HepG2 (cell line): ENCODE results near the gene UBP1. TPM values are rescaled to one million over a fixed set of nuclear protein-coding genes. Genes with fewer than 3 reads are reported as not detected.

ENCODE experiments used
- EHMT2 ChIP-seq: fragments of 200-600 bp; sonication (generic); IDR thresholded peaks from 2 replicates; pipeline ENCODE4 v1.7.0; 2017; ENCODE audit warnings: antibody characterized with exemption, low read depth, low read length, borderline replicate concordance
- FOXM1 ChIP-seq: sonication (generic); formaldehyde crosslinking; IDR thresholded peaks from 2 replicates; pipeline ENCODE4 v1.5.0; 2020; ENCODE audit warnings: missing genetic modification reagents
- GABPB1 ChIP-seq: IDR thresholded peaks from 2 replicates; pipeline ENCODE4 v1.6.1; 2016; ENCODE audit warnings: mild to moderate bottlenecking, missing genetic modification reagents, moderate library complexity, missing compliant biosample characterization
- ISX ChIP-seq: sonication (generic); formaldehyde crosslinking; conservative IDR thresholded peaks from 2 replicates; pipeline ENCODE4 v1.5.0; 2020; ENCODE audit warnings: missing genetic modification reagents
- JARID2 ChIP-seq: sonication (generic); formaldehyde crosslinking; IDR thresholded peaks from 2 replicates; pipeline ENCODE4 v1.8.1; 2023; ENCODE audit warnings: missing genetic modification reagents, inconsistent platforms; ENCODE audit not compliant: insufficient replicate concordance
- JUNB ChIP-seq: sonication (generic); formaldehyde crosslinking; IDR thresholded peaks from 2 replicates; pipeline ENCODE4 v1.8.0; 2022; ENCODE audit warnings: missing genetic modification reagents, mild to moderate bottlenecking, borderline replicate concordance
- KLF16 ChIP-seq, 2 experiments: sonication (generic) in 1 of 2; formaldehyde crosslinking in 1 of 2; IDR thresholded peaks; 2 replicates each; pipeline versions ENCODE4 v1.6.1 to v1.8.0; 2016 to 2023; ENCODE audit warnings: missing genetic modification reagents in 2 of 2, missing compliant biosample characterization in 1 of 2
- MAFK ChIP-seq, 2 experiments: IDR thresholded peaks in 1 of 2; conservative IDR thresholded peaks in 1 of 2; 2 replicates each; pipeline ENCODE4 v1.6.1; 2011; ENCODE audit warnings: improper control_type of control experiment in 2 of 2, low read length in 2 of 2
- MBNL3 ChIP-seq: fragments of 250-450 bp; sonication (Bioruptor Pico); conservative IDR thresholded peaks from 2 replicates; pipeline ENCODE4 v1.8.0; 2022; ENCODE audit warnings: mild to moderate bottlenecking, inconsistent platforms
- MTF2 ChIP-seq: sonication (generic); formaldehyde crosslinking; IDR thresholded peaks from 2 replicates; pipeline ENCODE4 v1.5.0; 2020; ENCODE audit warnings: missing genetic modification reagents, borderline replicate concordance
- NAIF1 ChIP-seq: sonication (generic); formaldehyde crosslinking; IDR thresholded peaks from 2 replicates; pipeline ENCODE4 v1.5.0; 2020; ENCODE audit warnings: mild to moderate bottlenecking, missing genetic modification reagents, borderline replicate concordance
- RAD21 ChIP-seq: fragments of 450-650 bp; formaldehyde crosslinking; IDR thresholded peaks from 2 replicates; pipeline ENCODE4 v1.5.0; 2020; ENCODE audit warnings: mild to moderate bottlenecking
- RARA ChIP-seq: IDR thresholded peaks from 2 replicates; pipeline ENCODE4 v1.6.1; 2016; ENCODE audit warnings: missing genetic modification reagents, missing compliant biosample characterization
- RARG ChIP-seq: sonication (generic); formaldehyde crosslinking; IDR thresholded peaks from 2 replicates; pipeline ENCODE4 v1.4.0; 2020; ENCODE audit warnings: low read depth, mild to moderate bottlenecking, missing genetic modification reagents
- SMAD9 ChIP-seq: sonication (generic); formaldehyde crosslinking; IDR thresholded peaks from 2 replicates; pipeline ENCODE4 v1.5.1; 2020; ENCODE audit warnings: mild to moderate bottlenecking, missing genetic modification reagents
- SMC3 ChIP-seq: IDR thresholded peaks from 2 replicates; pipeline ENCODE4 v1.6.1; 2011; ENCODE audit warnings: low read length, improper control_type of control experiment
- STAG1 ChIP-seq: sonication (generic); formaldehyde crosslinking; IDR thresholded peaks from 2 replicates; pipeline ENCODE4 v1.4.0; 2020; ENCODE audit warnings: missing genetic modification reagents
- SUZ12 ChIP-seq: fragments of 150-350 bp; IDR thresholded peaks from 2 replicates; pipeline ENCODE4 v1.6.1; 2014; ENCODE audit warnings: low read depth, low read length
- TBP ChIP-seq: sonication (generic); formaldehyde crosslinking; IDR thresholded peaks from 2 replicates; pipeline ENCODE4 v1.5.0; 2020; ENCODE audit warnings: missing genetic modification reagents
- TBX3 ChIP-seq: fragments of 450-650 bp; IDR thresholded peaks from 2 replicates; pipeline ENCODE4 v1.6.1; 2017; ENCODE audit warnings: antibody characterized with exemption, mild to moderate bottlenecking, inconsistent platforms, borderline replicate concordance
- ZNF235 ChIP-seq: sonication (generic); formaldehyde crosslinking; IDR thresholded peaks from 2 replicates; pipeline ENCODE4 v1.8.1; 2023; ENCODE audit warnings: mild to moderate bottlenecking, missing genetic modification reagents, borderline replicate concordance
- ZNF253 ChIP-seq: sonication (generic); formaldehyde crosslinking; IDR thresholded peaks from 2 replicates; pipeline ENCODE4 v1.8.0; 2022; ENCODE audit warnings: mild to moderate bottlenecking, missing genetic modification reagents, borderline replicate concordance
- ZNF44 ChIP-seq: sonication (generic); formaldehyde crosslinking; IDR thresholded peaks from 2 replicates; pipeline ENCODE4 v1.5.1; 2020; ENCODE audit warnings: mild to moderate bottlenecking, missing genetic modification reagents
- polyA plus RNA-seq, 8 experiments: library from polyadenylated mRNA; depleted of rRNA in 3 of 8; stranded (reverse) in 7 of 8; unstranded in 1 of 8; fragments of >200 nt; fragmentation: Illumina TruSeq in 4 of 8; extraction: Trizol in 4 of 8; gene quantifications; 2 replicates each; pipeline versions ENCODE4 v1.2.1 to v1.2.3, GENCODE V29; 2011 to 2016; ENCODE audit warnings: low read depth in 4 of 8, missing spikeins in 1 of 8, mixed read lengths in 1 of 8; ENCODE audit not compliant: insufficient read depth in 1 of 8
- total RNA-seq, 5 experiments: library from RNA; depleted of rRNA; stranded (reverse); fragments of >200 nt; fragmentation: Illumina TruSeq; extraction: Trizol; gene quantifications; 2 replicates each; pipeline ENCODE4 v1.2.3, GENCODE V29; 2016; ENCODE audit warnings: low read depth in 1 of 5
- TF ChIP-seq, protein P1 (sequence below): sonication (generic); IDR thresholded peaks from 2 replicates; pipeline ENCODE4 v1.6.1; 2016; ENCODE audit warnings: low read depth, borderline replicate concordance
- TF ChIP-seq, protein P2 (sequence below): IDR thresholded peaks from 2 replicates; pipeline ENCODE4 v1.6.1; 2016; ENCODE audit warnings: missing compliant biosample characterization, missing genetic modification reagents, borderline replicate concordance
- TF ChIP-seq, protein P3 (sequence below): sonication (generic); formaldehyde crosslinking; IDR thresholded peaks from 2 replicates; pipeline ENCODE4 v1.5.1; 2020; ENCODE audit warnings: mild to moderate bottlenecking, moderate library complexity, missing genetic modification reagents

UBP1 gene
- total and polyA plus RNA-seq, 2 of the 13 experiments (the other 11 are each of a cell fraction or from before 2014, with no cell fraction given): 48.3 to 79.9 TPM

DNA sequence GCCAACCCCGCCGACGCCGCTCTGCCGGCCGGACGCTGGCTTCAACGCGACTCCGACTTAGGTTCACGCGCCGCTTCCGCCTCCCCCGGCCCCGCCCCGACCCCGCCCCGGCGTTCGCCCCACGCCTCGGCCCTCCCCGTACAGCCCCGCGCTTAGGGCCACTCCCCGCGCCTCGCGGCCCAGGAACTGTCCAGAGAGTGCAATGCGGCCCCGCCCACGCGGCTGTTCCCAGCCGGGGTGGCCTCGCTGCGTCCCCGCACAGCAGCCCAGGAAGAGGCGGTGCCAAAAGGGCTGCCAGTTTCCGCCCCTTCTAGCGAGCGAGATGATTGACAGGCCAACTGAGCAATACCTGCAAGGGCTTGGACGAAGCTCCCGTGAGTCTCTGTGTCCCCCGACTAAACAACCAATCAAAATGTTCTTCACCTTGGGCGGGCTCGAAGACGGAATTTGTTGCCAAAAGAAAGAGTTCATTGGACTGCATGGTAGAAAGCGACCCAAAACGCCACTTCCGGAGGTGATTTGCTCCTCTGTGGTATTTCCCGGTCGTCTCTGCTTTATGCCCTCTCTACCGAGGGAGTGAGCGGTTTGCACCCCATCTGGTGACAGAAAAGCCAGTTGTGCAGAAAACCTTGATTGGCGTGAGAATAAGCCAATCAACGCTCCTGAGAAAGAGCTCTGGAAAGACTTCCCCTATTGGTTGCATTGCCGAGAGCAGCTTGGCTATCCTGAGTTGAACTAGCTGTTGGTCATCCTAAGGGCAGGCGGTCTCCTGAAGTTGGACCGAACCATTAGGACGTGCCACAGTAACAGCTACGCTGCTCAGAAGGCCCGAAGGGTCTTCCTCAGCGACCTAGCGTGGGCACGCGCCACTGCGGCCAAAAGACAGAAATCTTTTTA lies at the start of gene UBP1 (continued):
- TF ChIP-seq, protein P1, sequence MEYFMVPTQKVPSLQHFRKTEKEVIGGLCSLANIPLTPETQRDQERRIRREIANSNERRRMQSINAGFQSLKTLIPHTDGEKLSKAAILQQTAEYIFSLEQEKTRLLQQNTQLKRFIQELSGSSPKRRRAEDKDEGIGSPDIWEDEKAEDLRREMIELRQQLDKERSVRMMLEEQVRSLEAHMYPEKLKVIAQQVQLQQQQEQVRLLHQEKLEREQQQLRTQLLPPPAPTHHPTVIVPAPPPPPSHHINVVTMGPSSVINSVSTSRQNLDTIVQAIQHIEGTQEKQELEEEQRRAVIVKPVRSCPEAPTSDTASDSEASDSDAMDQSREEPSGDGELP: no peak; the same call in 1 of the 2 replicates
- TF ChIP-seq FOXM1: no peak
- no peak for TF ChIP-seq JUNB (CRISPR knock-in tag)
- TF ChIP-seq JARID2 (CRISPR knock-in tag): peak; percentile 2
- TF ChIP-seq RAD21: no peak; the same call in 1 of the 2 replicates
- TF ChIP-seq MBNL3: no peak
- TF ChIP-seq, protein P2, sequence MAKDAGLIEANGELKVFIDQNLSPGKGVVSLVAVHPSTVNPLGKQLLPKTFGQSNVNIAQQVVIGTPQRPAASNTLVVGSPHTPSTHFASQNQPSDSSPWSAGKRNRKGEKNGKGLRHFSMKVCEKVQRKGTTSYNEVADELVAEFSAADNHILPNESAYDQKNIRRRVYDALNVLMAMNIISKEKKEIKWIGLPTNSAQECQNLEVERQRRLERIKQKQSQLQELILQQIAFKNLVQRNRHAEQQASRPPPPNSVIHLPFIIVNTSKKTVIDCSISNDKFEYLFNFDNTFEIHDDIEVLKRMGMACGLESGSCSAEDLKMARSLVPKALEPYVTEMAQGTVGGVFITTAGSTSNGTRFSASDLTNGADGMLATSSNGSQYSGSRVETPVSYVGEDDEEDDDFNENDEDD (CRISPR knock-in tag): peak; percentile 74
- TF ChIP-seq TBX3: no peak
- no peak for TF ChIP-seq EHMT2
- TF ChIP-seq MAFK (conservative IDR thresholded peaks at IDR 0.05 in 1 of 2, IDR thresholded peaks at IDR 0.05 in 1 of 2; ENCODE audit: low read length in 2 of 2): peak; percentile 24 to 39; a peak in 3 of 4 replicates
- peak in 1 of 2 experiments; percentile 20; a peak in 1 of 4 replicates for TF ChIP-seq KLF16 (CRISPR knock-in tag; IDR thresholded peaks at IDR 0.05)
- peak; percentile 31; the same call in 1 of the 2 replicates for TF ChIP-seq SUZ12
- TF ChIP-seq SMC3: no peak
- TF ChIP-seq, protein P3, sequence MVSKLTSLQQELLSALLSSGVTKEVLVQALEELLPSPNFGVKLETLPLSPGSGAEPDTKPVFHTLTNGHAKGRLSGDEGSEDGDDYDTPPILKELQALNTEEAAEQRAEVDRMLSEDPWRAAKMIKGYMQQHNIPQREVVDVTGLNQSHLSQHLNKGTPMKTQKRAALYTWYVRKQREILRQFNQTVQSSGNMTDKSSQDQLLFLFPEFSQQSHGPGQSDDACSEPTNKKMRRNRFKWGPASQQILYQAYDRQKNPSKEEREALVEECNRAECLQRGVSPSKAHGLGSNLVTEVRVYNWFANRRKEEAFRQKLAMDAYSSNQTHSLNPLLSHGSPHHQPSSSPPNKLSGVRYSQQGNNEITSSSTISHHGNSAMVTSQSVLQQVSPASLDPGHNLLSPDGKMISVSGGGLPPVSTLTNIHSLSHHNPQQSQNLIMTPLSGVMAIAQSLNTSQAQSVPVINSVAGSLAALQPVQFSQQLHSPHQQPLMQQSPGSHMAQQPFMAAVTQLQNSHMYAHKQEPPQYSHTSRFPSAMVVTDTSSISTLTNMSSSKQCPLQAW: no peak; the same call in 1 of the 2 replicates
- TF ChIP-seq ZNF44 (CRISPR knock-in tag): 0 out of 2 replicates have a peak, but pooled peaks have one; percentile 9
- no peak for TF ChIP-seq ISX (CRISPR knock-in tag)
- no peak for TF ChIP-seq STAG1 (CRISPR knock-in tag)
- no peak for TF ChIP-seq SMAD9
- TF ChIP-seq ZNF235 (CRISPR knock-in tag): no peak
- 0 out of 2 replicates have a peak, but pooled peaks have one; percentile 39 for TF ChIP-seq TBP (CRISPR knock-in tag)
- TF ChIP-seq MTF2: no peak
- peak; percentile 94 for TF ChIP-seq GABPB1 (CRISPR knock-in tag)
- TF ChIP-seq NAIF1 (CRISPR knock-in tag): no peak
- TF ChIP-seq ZNF253 (CRISPR knock-in tag): peak; percentile 84; the same call in 1 of the 2 replicates
- TF ChIP-seq RARG: no peak
- peak; percentile 64 for TF ChIP-seq RARA (CRISPR knock-in tag)
